ENCODE results near the gene DNAH8.

GRCh38 chr6:38996676-38997075 is 281.6 kb downstream of the DNAH8 start:
- TF ChIP-seq, protein P1, sequence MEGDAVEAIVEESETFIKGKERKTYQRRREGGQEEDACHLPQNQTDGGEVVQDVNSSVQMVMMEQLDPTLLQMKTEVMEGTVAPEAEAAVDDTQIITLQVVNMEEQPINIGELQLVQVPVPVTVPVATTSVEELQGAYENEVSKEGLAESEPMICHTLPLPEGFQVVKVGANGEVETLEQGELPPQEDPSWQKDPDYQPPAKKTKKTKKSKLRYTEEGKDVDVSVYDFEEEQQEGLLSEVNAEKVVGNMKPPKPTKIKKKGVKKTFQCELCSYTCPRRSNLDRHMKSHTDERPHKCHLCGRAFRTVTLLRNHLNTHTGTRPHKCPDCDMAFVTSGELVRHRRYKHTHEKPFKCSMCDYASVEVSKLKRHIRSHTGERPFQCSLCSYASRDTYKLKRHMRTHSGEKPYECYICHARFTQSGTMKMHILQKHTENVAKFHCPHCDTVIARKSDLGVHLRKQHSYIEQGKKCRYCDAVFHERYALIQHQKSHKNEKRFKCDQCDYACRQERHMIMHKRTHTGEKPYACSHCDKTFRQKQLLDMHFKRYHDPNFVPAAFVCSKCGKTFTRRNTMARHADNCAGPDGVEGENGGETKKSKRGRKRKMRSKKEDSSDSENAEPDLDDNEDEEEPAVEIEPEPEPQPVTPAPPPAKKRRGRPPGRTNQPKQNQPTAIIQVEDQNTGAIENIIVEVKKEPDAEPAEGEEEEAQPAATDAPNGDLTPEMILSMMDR (conservative IDR thresholded peaks at IDR 0.05; ENCODE audit: low read depth, low read length), result no peak
- TF ChIP-seq EZH2 (IDR thresholded peaks at IDR 0.05; ENCODE audit: low read length, unreplicated experiment), result no peak
